HepG2 (cell line): ENCODE measurements around the gene DLL4. TPM values are rescaled to one million over a fixed set of nuclear protein-coding genes. Genes with fewer than 3 reads are reported as not detected.

Source experiments
- ATAC-seq: fragments of 200-7000 bp; cut with Tn5 transposase; 3 replicates; pipeline ENCODE4 v1.9.1; 2020; ENCODE audit warnings: mild to moderate bottlenecking, moderate library complexity
- BruUV-seq: library from RNA; stranded (reverse); fragments of 400-500 nt; replicated peaks from 2 replicates; lab custom pipeline; 2021; lab: Mats Ljungman, UMichigan
- CTCF ChIA-PET: fragments of 300-600 bp; formaldehyde crosslinking; extraction: SDS; loops from one replicate; lab custom pipeline; 2021; ENCODE audit warnings: low total read pairs, inconsistent platforms, low intra/inter-chr PET ratio; lab: Yijun Ruan, JAX
- POLR2A ChIA-PET: fragments of 350-600 bp; sonication (Branson Sonifier 250); formaldehyde crosslinking; loops from one replicate; lab custom pipeline; 2020; ENCODE audit warnings: antibody characterized with exemption, inconsistent platforms; lab: Yijun Ruan, JAX
- DNase-seq: peaks from one replicate; pipeline ENCODE4 v3.0.0-alpha.2; 2015; ENCODE audit warnings: low spot score
- FAIRE-seq: peaks from 3 replicates; lab custom pipeline; 2011; peaks lifted over from hg19 to GRCh38; lab: Jason Lieb, UNC
- H2AFZ ChIP-seq: one replicate; pipeline ENCODE4 v1.6.1; 2011; ENCODE audit warnings: low read length, inconsistent platforms
- H3K27ac ChIP-seq: fragments of 300-600 bp; 3 replicates; pipeline ENCODE4 v1.8.0; 2011; ENCODE audit warnings: mixed run types, mild to moderate bottlenecking, mixed read lengths, low read length, inconsistent platforms; ENCODE audit not compliant: insufficient read depth; ENCODE audit errors: extremely low read length
- H3K27me3 ChIP-seq, 2 experiments: fragments of 200-600 bp in 1 of 2; 2 replicates in 1 of 2; 3 replicates in 1 of 2; pipeline versions ENCODE4 v1.6.0 to v1.8.0; 2011; ENCODE audit warnings: low read length in 2 of 2, mild to moderate bottlenecking in 2 of 2, moderate library complexity in 2 of 2, inconsistent platforms in 1 of 2; ENCODE audit not compliant: insufficient read depth in 2 of 2, control insufficient read depth in 1 of 2
- H3K36me3 ChIP-seq, 2 experiments: fragments of 200-600 bp in 1 of 2; replicated peaks in 1 of 2; 2 replicates in 1 of 2; 3 replicates in 1 of 2; pipeline versions ENCODE4 v1.5.1 to v1.8.0; 2011; ENCODE audit warnings: low read length in 2 of 2, inconsistent platforms in 1 of 2; ENCODE audit not compliant: insufficient read depth in 2 of 2, control insufficient read depth in 1 of 2
- H3K4me1 ChIP-seq: 2 replicates; pipeline ENCODE4 v1.5.1; 2012; ENCODE audit warnings: low read length, inconsistent platforms; ENCODE audit not compliant: insufficient read depth
- H3K4me2 ChIP-seq: 2 replicates; pipeline ENCODE4 v1.6.0; 2011; ENCODE audit warnings: low read depth, low read length, inconsistent platforms
- H3K4me3 ChIP-seq, 3 experiments: fragments of 200-600 bp in 1 of 3; sonication (generic), shearing (Covaris generic) in 1 of 3; replicated peaks in 1 of 3; 2 replicates each; pipeline ENCODE4 v1.5.1; 2011 to 2016; ENCODE audit warnings: low read length in 3 of 3, inconsistent platforms in 2 of 3, low read depth in 2 of 3, mild to moderate bottlenecking in 2 of 3, control low read depth in 1 of 3, mixed read lengths in 1 of 3; ENCODE audit not compliant: insufficient read depth in 1 of 3
- H3K79me2 ChIP-seq: one replicate; pipeline ENCODE4 v1.6.1; 2011; ENCODE audit warnings: low read length, inconsistent platforms; ENCODE audit not compliant: insufficient read depth
- H3K9ac ChIP-seq: 2 replicates; pipeline ENCODE4 v1.6.0; 2011; ENCODE audit warnings: mild to moderate bottlenecking, low read depth, low read length, inconsistent platforms; ENCODE audit not compliant: insufficient read depth
- H3K9me3 ChIP-seq: 2 replicates; pipeline ENCODE4 v1.5.1; 2012; ENCODE audit warnings: mild to moderate bottlenecking, low read length
- H4K20me1 ChIP-seq: 2 replicates; pipeline ENCODE4 v1.6.0; 2011; ENCODE audit warnings: inconsistent platforms, mild to moderate bottlenecking, low read length, moderate library complexity; ENCODE audit not compliant: insufficient read depth
- CREB1 ChIP-seq, 2 experiments: fragments of 450-650 bp in 1 of 2; IDR thresholded peaks; 2 replicates each; pipeline ENCODE4 v1.6.1; 2016 to 2017; ENCODE audit warnings: control low read depth in 1 of 2, mild to moderate bottlenecking in 1 of 2, missing compliant biosample characterization in 1 of 2, missing genetic modification characterization in 1 of 2
- DR1 ChIP-seq: sonication (generic); formaldehyde crosslinking; IDR thresholded peaks from 2 replicates; pipeline ENCODE4 v1.8.0; 2021; ENCODE audit warnings: mild to moderate bottlenecking, missing genetic modification reagents, inconsistent platforms
- TOE1 ChIP-seq: sonication (generic); formaldehyde crosslinking; IDR thresholded peaks from 2 replicates; pipeline ENCODE4 v1.4.0; 2020; ENCODE audit warnings: mild to moderate bottlenecking, missing genetic modification reagents
- WIZ ChIP-seq: sonication (generic); formaldehyde crosslinking; IDR thresholded peaks from 2 replicates; pipeline ENCODE4 v1.5.1; 2020; ENCODE audit warnings: mild to moderate bottlenecking, missing genetic modification reagents
- ZFX ChIP-seq: sonication (generic); formaldehyde crosslinking; IDR thresholded peaks from 2 replicates; pipeline ENCODE4 v1.4.0; 2020; ENCODE audit warnings: mild to moderate bottlenecking, low read depth, missing genetic modification reagents, moderate library complexity
- ZSCAN31 ChIP-seq: sonication (generic); formaldehyde crosslinking; IDR thresholded peaks from 2 replicates; pipeline ENCODE4 v1.5.0; 2020; ENCODE audit warnings: low read depth, mild to moderate bottlenecking, missing genetic modification reagents
- WGBS: methylation state at CpG from one replicate; pipeline ENCODE4 v1.1.6; 2017; ENCODE audit warnings: low lambda C conversion rate; 5-methylcytosine and 5-hydroxymethylcytosine counted together
- in situ Hi-C: cut with HindIII; loops from 2 replicates; pipeline ENCODE4 v1.10.0; 2017; ENCODE audit warnings: low pct_unique_long_range_greater_than_20kb; ENCODE audit not compliant: extremely low pct_ligation_motif_present
- intact Hi-C: fragments of 100-400 bp; cut with micrococcal nuclease; formaldehyde crosslinking; loops from one replicate; pipeline ENCODE4 v1.10.0; 2022; ENCODE audit not compliant: unreplicated experiment
- polyA plus RNA-seq, 8 experiments: library from polyadenylated mRNA; depleted of rRNA in 3 of 8; stranded (reverse) in 7 of 8; unstranded in 1 of 8; fragments of >200 nt; fragmentation: Illumina TruSeq in 4 of 8; extraction: Trizol in 4 of 8; gene quantifications; 2 replicates each; pipeline versions ENCODE4 v1.2.1 to v1.2.3, GENCODE V29; 2011 to 2016; ENCODE audit warnings: low read depth in 4 of 8, missing spikeins in 1 of 8, mixed read lengths in 1 of 8; ENCODE audit not compliant: insufficient read depth in 1 of 8
- total RNA-seq, 5 experiments: library from RNA; depleted of rRNA; stranded (reverse); fragments of >200 nt; fragmentation: Illumina TruSeq; extraction: Trizol; gene quantifications; 2 replicates each; pipeline ENCODE4 v1.2.3, GENCODE V29; 2016; ENCODE audit warnings: low read depth in 1 of 5

The DLL4 gene
- total and polyA plus RNA-seq, 2 of the 13 experiments (the other 11 are each of a cell fraction or from before 2014, with no cell fraction given) = 0.20 to 0.25 TPM

- TF ChIP-seq ZFX (CRISPR knock-in tag) = no peak
These were observed 29.0 kb downstream of the DLL4 start (continued) for GRCh38 chr15:40958146-40958545.

GRCh38 chr15:40958723-40959122 lies 29.6 kb downstream of the DLL4 start:
- Histone ChIP-seq H3K27me3 (peaks cover 11 to 56% of the 10 kb centered on the region in 2 experiments), H3K9ac (no peak overlapping the region), H3K79me2 (no peaks in the 10 kb centered on the region), H3K4me3 (no peak overlapping the region), H3K9me3 (no peaks in the 10 kb centered on the region), H3K4me1 (no peaks in the 10 kb centered on the region), H4K20me1 (no peaks in the 10 kb centered on the region), H3K4me2 (no peak overlapping the region), H3K36me3 (no peaks in the 10 kb centered on the region), H3K27ac (no peak overlapping the region), H2AFZ (no peak overlapping the region)
- in situ Hi-C loops (no loop called here), intact Hi-C loops (no loop called here)
- WGBS = 63% methylated on average over 8 of the region's 8 CpGs
- POLR2A ChIA-PET = no interaction called here
- TF ChIP-seq ZSCAN31 (CRISPR knock-in tag) = no peak
- TF ChIP-seq TOE1 = no peak
- TF ChIP-seq DR1 (CRISPR knock-in tag) = no peak
- TF ChIP-seq CREB1 (IDR thresholded peaks at IDR 0.05) = no peak
- TF ChIP-seq CREB1 (CRISPR knock-in tag; IDR thresholded peaks at IDR 0.05) = no peak
- no peak for TF ChIP-seq WIZ (CRISPR knock-in tag)
- BruUV-seq = no TSS peak
- ATAC-seq (no peak), FAIRE-seq (no peak), DNase-seq (no peak)
- CTCF ChIA-PET = no interaction called here
